Suprapubic skin (tissue), 4 donors: Measurements from ENCODE around the gene BMPER. TPM values are rescaled to one million over a fixed set of nuclear protein-coding genes. Genes with fewer than 3 reads are reported as not detected.

Experiments
- DNase-seq, 2 donors: peaks; one replicate each; pipeline ENCODE4 v3.0.0-alpha.2; 2019; ENCODE audit warnings: low spot score in 2 of 2
- H3K27ac ChIP-seq: fragments of 200-600 bp; sonication (generic); one replicate; pipeline ENCODE4 v1.5.1; 2019
- H3K27me3 ChIP-seq: fragments of 200-600 bp; sonication (generic); one replicate; pipeline ENCODE4 v1.5.1; 2019
- H3K36me3 ChIP-seq: fragments of 200-600 bp; sonication (generic); one replicate; pipeline ENCODE4 v1.5.1; 2019
- H3K4me1 ChIP-seq: fragments of 200-600 bp; sonication (generic); one replicate; pipeline ENCODE4 v1.5.1; 2019
- H3K4me3 ChIP-seq: fragments of 200-600 bp; sonication (generic); one replicate; pipeline ENCODE4 v1.5.1; 2019; ENCODE audit warnings: mild to moderate bottlenecking
- H3K9me3 ChIP-seq: fragments of 200-600 bp; sonication (generic); one replicate; pipeline ENCODE4 v1.5.1; 2019
- CTCF ChIP-seq, 2 donors: fragments of 200-600 bp in 1 of 2; fragments of 450-650 bp in 1 of 2; sonication (generic) in 1 of 2; IDR thresholded peaks; one replicate each; pipeline ENCODE4 v1.5.1; 2016 to 2019; ENCODE audit warnings: antibody characterized with exemption in 2 of 2, mild to moderate bottlenecking in 1 of 2, moderate library complexity in 1 of 2
- EP300 ChIP-seq: sonication (generic); formaldehyde crosslinking; IDR thresholded peaks from one replicate; pipeline ENCODE4 v1.6.1; 2017; ENCODE audit warnings: antibody characterized with exemption
- POLR2A ChIP-seq, 2 donors: fragments of 450-650 bp; IDR thresholded peaks; one replicate each; pipeline ENCODE4 v1.6.1; 2017; ENCODE audit warnings: antibody characterized with exemption in 2 of 2, mild to moderate bottlenecking in 2 of 2, moderate library complexity in 2 of 2
- POLR2AphosphoS5 ChIP-seq, 3 donors: sonication (generic); formaldehyde crosslinking; IDR thresholded peaks; one replicate each; pipeline ENCODE4 v1.6.1; 2017; ENCODE audit warnings: antibody characterized with exemption in 3 of 3
- WGBS: methylation state at CpG from one replicate; pipeline ENCODE4 v1.1.5; 2018; 5-methylcytosine and 5-hydroxymethylcytosine counted together
- total RNA-seq, 4 donors: library from RNA; depleted of rRNA; stranded (reverse); fragments of >200 nt; gene quantifications; one replicate each; pipeline ENCODE4 v1.1.0, GENCODE V29; 2016

BMPER gene
- total RNA-seq, 4 donors from 2014 or later, result 0.52 to 7.2 (median 1.2) TPM

GRCh38 chr7:34111031-34111430, 205.7 kb downstream of the BMPER start:
- TF ChIP-seq POLR2AphosphoS5 (IDR thresholded peaks at IDR 0.05) (no peak), POLR2A (IDR thresholded peaks at IDR 0.05) (no peak), CTCF (IDR thresholded peaks at IDR 0.05) (no peak), EP300 (no peak)
- no peaks in the 10 kb centered on the region for H3K4me1 ChIP-seq
- no peak for DNase-seq
- no peak overlapping the region for H3K4me3 ChIP-seq
- H3K27me3 ChIP-seq, result no peaks in the 10 kb centered on the region
- H3K36me3 ChIP-seq, result no peaks in the 10 kb centered on the region
- H3K27ac ChIP-seq, result no peak overlapping the region
- 59% methylated on average over 3 of the region's 3 CpGs for WGBS
- H3K9me3 ChIP-seq, result no peaks in the 10 kb centered on the region

- DNase-seq, result no peak
- Histone ChIP-seq H3K27ac (no peak overlapping the region), H3K4me3 (no peak overlapping the region), H3K36me3 (no peaks in the 10 kb centered on the region), H3K27me3 (no peaks in the 10 kb centered on the region), H3K4me1 (no peaks in the 10 kb centered on the region), H3K9me3 (no peaks in the 10 kb centered on the region)
- TF ChIP-seq POLR2AphosphoS5 (IDR thresholded peaks at IDR 0.05) (no peak), POLR2A (IDR thresholded peaks at IDR 0.05) (no peak), EP300 (no peak), CTCF (IDR thresholded peaks at IDR 0.05) (no peak)
- WGBS, result 93% methylated on average over 1 of the region's 1 CpG
Measured at GRCh38 chr7:34115503-34115902, 210.2 kb downstream of the BMPER start.

GRCh38 chr7:34117573-34117972, 212.2 kb downstream of the BMPER start:
- WGBS, result 85% methylated on average over 3 of the region's 3 CpGs
- Histone ChIP-seq H3K36me3 (no peaks in the 10 kb centered on the region), H3K4me3 (no peak overlapping the region), H3K27me3 (no peaks in the 10 kb centered on the region), H3K9me3 (no peaks in the 10 kb centered on the region), H3K4me1 (no peaks in the 10 kb centered on the region), H3K27ac (no peak overlapping the region)
- DNase-seq, result no peak
- TF ChIP-seq EP300, result no peak
- TF ChIP-seq POLR2A (IDR thresholded peaks at IDR 0.05), result no peak
- no peak for TF ChIP-seq CTCF (IDR thresholded peaks at IDR 0.05)
- no peak for TF ChIP-seq POLR2AphosphoS5 (IDR thresholded peaks at IDR 0.05)

GRCh38 chr7:34121366-34121765, 216.0 kb downstream of the BMPER start:
- H3K4me3 ChIP-seq, result no peak overlapping the region
- H3K27me3 ChIP-seq, result no peaks in the 10 kb centered on the region
- H3K27ac ChIP-seq, result no peak overlapping the region
- WGBS, result 59% methylated on average over 1 of the region's 1 CpG
- TF ChIP-seq POLR2AphosphoS5 (IDR thresholded peaks at IDR 0.05) (no peak), CTCF (IDR thresholded peaks at IDR 0.05) (no peak), POLR2A (IDR thresholded peaks at IDR 0.05) (no peak), EP300 (no peak)
- H3K9me3 ChIP-seq, result peaks cover 19% of the 10 kb centered on the region
- no peaks in the 10 kb centered on the region for H3K36me3 ChIP-seq
- no peak for DNase-seq
- H3K4me1 ChIP-seq, result no peaks in the 10 kb centered on the region

GRCh38 chr7:34123316-34123715, 218.0 kb downstream of the BMPER start:
- Histone ChIP-seq H3K27ac (no peak overlapping the region), H3K27me3 (no peaks in the 10 kb centered on the region), H3K4me1 (no peaks in the 10 kb centered on the region), H3K4me3 (no peak overlapping the region), H3K9me3 (peaks cover 19% of the 10 kb centered on the region), H3K36me3 (no peaks in the 10 kb centered on the region)
- no peak for DNase-seq
- no peak for TF ChIP-seq POLR2AphosphoS5 (IDR thresholded peaks at IDR 0.05)
- no peak for TF ChIP-seq CTCF (IDR thresholded peaks at IDR 0.05)
- TF ChIP-seq POLR2A (IDR thresholded peaks at IDR 0.05), result no peak
- no peak for TF ChIP-seq EP300
- 81% methylated on average over 2 of the region's 2 CpGs for WGBS
